Measurements from ENCODE around the gene C9orf43. TPM values are rescaled to one million over a fixed set of nuclear protein-coding genes. Genes with fewer than 3 reads are reported as not detected.

The C9orf43 gene
- total and polyA plus RNA-seq, 4 donors = 0.18 TPM; not detected in 3

- intact Hi-C loops (cut with DNase I) = no loop called here
- Histone ChIP-seq H3K36me3 (ENCODE audit: control insufficient read depth in 1 of 2, insufficient read depth in 2 of 2, low read length in 1 of 2) (peaks cover 0 to 2% of the 10 kb centered on the region in 2 donors), H3K4me3 (ENCODE audit: low read length in 2 of 2) (no peak overlapping the region), H3K27me3 (ENCODE audit: control insufficient read depth in 1 of 2, insufficient read depth in 2 of 2, low read length in 1 of 2) (no peaks in the 10 kb centered on the region), H3K27ac (ENCODE audit: low read depth in 1 of 2, low read length in 2 of 2) (no peak overlapping the region), H3K9me3 (ENCODE audit: control insufficient read depth, low read length) (no peaks in the 10 kb centered on the region), H3K4me1 (ENCODE audit: control insufficient read depth in 1 of 2, insufficient read depth in 2 of 2, low read length in 2 of 2) (no peaks in the 10 kb centered on the region)
- ATAC-seq (ENCODE audit: low FRiP score) (no peak), DNase-seq (no peak)
- 95% methylated on average over 17 of the region's 17 CpGs for WGBS, 2 donors
Observed at GRCh38 chr9:113390192-113390960, 20.2 kb upstream of the C9orf43 start.

GRCh38 chr9:113391917-113392316 is 18.6 kb upstream of the C9orf43 start:
- no peaks in the 10 kb centered on the region for H3K27me3 ChIP-seq (ENCODE audit: control insufficient read depth in 1 of 2, insufficient read depth in 2 of 2, low read length in 1 of 2)
- H3K27ac ChIP-seq (ENCODE audit: low read depth in 1 of 2, low read length in 2 of 2) = no peak overlapping the region
- H3K4me3 ChIP-seq (ENCODE audit: low read length in 2 of 2) = no peak overlapping the region
- DNase-seq (no peak), ATAC-seq (ENCODE audit: low FRiP score) (no peak)
- H3K36me3 ChIP-seq (ENCODE audit: control insufficient read depth in 1 of 2, insufficient read depth in 2 of 2, low read length in 1 of 2) = peaks cover 0 to 2% of the 10 kb centered on the region in 2 donors
- 96 to 97% methylated on average over 7 of the region's 7 CpGs for WGBS, 2 donors
- no peaks in the 10 kb centered on the region for H3K4me1 ChIP-seq (ENCODE audit: control insufficient read depth in 1 of 2, insufficient read depth in 2 of 2, low read length in 2 of 2)
- no peaks in the 10 kb centered on the region for H3K9me3 ChIP-seq (ENCODE audit: control insufficient read depth, low read length)
- intact Hi-C loops (cut with DNase I) = no loop called here

DNA sequence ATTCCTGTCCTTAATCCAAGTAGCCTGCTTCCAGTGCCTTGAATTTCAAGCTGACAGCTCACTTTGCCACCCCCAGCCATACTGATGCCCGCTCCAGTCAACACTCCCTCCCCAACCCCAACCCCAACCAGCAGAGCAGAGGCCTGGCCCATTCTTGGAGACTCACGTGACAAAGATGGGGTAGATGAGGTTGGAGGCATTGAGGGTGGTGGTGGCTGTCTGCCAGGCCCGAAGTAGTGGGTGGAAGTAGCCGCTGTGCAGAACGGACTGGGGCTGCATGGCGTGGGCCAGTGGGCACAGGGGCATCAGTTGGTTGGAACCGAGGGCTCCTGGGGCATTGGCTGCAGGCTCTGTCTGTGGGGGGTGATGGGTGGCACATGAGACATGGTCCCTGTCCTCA is 17.3 kb upstream of the C9orf43 start:
- Histone ChIP-seq H3K36me3 (ENCODE audit: control insufficient read depth in 1 of 2, insufficient read depth in 2 of 2, low read length in 1 of 2) (peaks cover 0 to 2% of the 10 kb centered on the region in 2 donors), H3K4me1 (ENCODE audit: control insufficient read depth in 1 of 2, insufficient read depth in 2 of 2, low read length in 2 of 2) (no peaks in the 10 kb centered on the region), H3K27me3 (ENCODE audit: control insufficient read depth in 1 of 2, insufficient read depth in 2 of 2, low read length in 1 of 2) (no peaks in the 10 kb centered on the region), H3K4me3 (ENCODE audit: low read length in 2 of 2) (no peak overlapping the region), H3K27ac (ENCODE audit: low read depth in 1 of 2, low read length in 2 of 2) (no peak overlapping the region), H3K9me3 (ENCODE audit: control insufficient read depth, low read length) (no peaks in the 10 kb centered on the region)
- 92% methylated on average over 7 of the region's 7 CpGs for whole genome bisulfite sequencing, 2 donors
- intact Hi-C loops (cut with DNase I) = no loop called here
- ATAC-seq (ENCODE audit: low FRiP score) (no peak), DNase-seq (peak in 1 of 2 donors; percentile 51)

DNA sequence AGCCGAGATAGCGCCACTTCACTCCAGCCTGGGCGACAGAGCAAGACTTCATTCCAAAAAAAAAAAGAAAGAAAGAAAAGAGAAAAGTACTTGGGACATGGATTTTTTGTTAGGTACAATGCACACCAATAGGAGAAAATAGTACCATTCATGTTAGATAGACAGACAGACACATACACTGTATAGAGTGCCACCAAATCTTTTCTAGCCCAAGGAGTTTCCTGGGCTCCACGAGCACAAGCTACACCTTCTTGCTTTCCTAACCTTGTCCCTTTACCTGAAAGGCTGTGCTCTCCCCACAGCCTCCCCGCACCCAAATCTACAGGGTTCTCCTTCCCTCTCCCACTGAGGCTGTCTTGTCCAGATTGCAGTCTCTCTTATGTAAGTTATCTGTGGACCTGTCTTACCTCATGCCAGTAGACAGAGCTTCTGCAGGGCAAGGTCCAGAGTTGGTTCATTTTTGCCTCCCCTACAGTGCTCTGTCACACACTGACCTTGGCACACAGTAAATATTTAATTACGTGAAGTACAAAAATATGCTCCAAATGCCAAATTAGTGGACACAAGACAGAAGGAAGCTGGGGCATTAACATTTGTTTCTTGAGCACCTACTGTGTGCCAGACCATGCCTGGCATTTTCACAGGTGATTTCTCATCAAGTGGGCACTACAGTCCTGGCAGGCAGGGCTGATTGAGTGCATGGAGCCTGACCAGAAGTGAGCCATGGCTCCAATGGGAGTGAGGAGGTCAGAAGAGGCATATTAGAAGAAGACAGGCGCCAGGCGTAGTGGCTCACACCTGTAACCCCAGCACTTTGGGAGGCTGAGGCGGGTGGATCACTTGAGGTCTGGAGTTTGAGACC is 15.3 kb upstream of the C9orf43 start:
- ATAC-seq (ENCODE audit: low FRiP score) = no peak
- Histone ChIP-seq H3K9me3 (ENCODE audit: control insufficient read depth, low read length) (no peaks in the 10 kb centered on the region), H3K4me1 (ENCODE audit: control insufficient read depth in 1 of 2, insufficient read depth in 2 of 2, low read length in 2 of 2) (no peaks in the 10 kb centered on the region), H3K4me3 (ENCODE audit: low read length in 2 of 2) (no peak overlapping the region), H3K27me3 (ENCODE audit: control insufficient read depth in 1 of 2, insufficient read depth in 2 of 2, low read length in 1 of 2) (no peaks in the 10 kb centered on the region), H3K36me3 (ENCODE audit: control insufficient read depth in 1 of 2, insufficient read depth in 2 of 2, low read length in 1 of 2) (no peaks in the 10 kb centered on the region), H3K27ac (ENCODE audit: low read depth in 1 of 2, low read length in 2 of 2) (no peak overlapping the region)
- no peak for DNase-seq
- intact Hi-C loops (cut with DNase I) = no loop called here
- WGBS, 2 donors = 96 to 97% methylated on average over 9 of the region's 9 CpGs

DNA sequence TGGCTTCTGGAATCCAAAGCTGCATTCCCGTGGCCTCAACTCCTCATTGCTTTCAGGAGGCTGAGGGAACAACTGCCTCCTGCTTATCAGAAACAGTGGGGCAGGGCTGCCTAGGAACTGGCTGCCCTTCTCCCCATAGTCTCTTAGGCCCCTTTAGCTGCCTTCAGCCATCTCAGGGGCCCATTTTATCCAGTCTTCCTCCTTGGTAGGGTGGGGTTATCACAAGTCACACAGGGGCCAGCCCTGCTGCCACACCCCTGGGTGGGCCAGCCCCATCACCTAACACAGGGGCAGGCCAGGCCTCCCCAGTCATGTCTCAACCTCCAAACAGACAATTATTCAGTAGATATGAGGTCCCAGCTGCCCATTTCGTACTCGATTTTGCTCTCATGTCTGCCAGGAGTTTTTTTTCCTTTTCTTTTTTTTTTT is 13.3 kb upstream of the C9orf43 start:
- H3K27me3 ChIP-seq (ENCODE audit: control insufficient read depth in 1 of 2, insufficient read depth in 2 of 2, low read length in 1 of 2) = no peaks in the 10 kb centered on the region
- 63 to 75% methylated on average over 3 of the region's 3 CpGs for WGBS, 2 donors
- no peak overlapping the region for H3K4me3 ChIP-seq (ENCODE audit: low read length in 2 of 2)
- DNase-seq (no peak), ATAC-seq (ENCODE audit: low FRiP score) (no peak)
- intact Hi-C loops (cut with DNase I) = no loop called here
- no peaks in the 10 kb centered on the region for H3K9me3 ChIP-seq (ENCODE audit: control insufficient read depth, low read length)
- no peak overlapping the region for H3K27ac ChIP-seq (ENCODE audit: low read depth in 1 of 2, low read length in 2 of 2)
- no peaks in the 10 kb centered on the region for H3K36me3 ChIP-seq (ENCODE audit: control insufficient read depth in 1 of 2, insufficient read depth in 2 of 2, low read length in 1 of 2)
- no peaks in the 10 kb centered on the region for H3K4me1 ChIP-seq (ENCODE audit: control insufficient read depth in 1 of 2, insufficient read depth in 2 of 2, low read length in 2 of 2)

- H3K27ac ChIP-seq (ENCODE audit: low read depth in 1 of 2, low read length in 2 of 2) = no peak overlapping the region
- H3K9me3 ChIP-seq (ENCODE audit: control insufficient read depth, low read length) = no peaks in the 10 kb centered on the region
- H3K36me3 ChIP-seq (ENCODE audit: control insufficient read depth in 1 of 2, insufficient read depth in 2 of 2, low read length in 1 of 2) = no peaks in the 10 kb centered on the region
- ATAC-seq (ENCODE audit: low FRiP score) (no peak), DNase-seq (no peak)
- WGBS, 2 donors = 92 to 93% methylated on average over 5 of the region's 5 CpGs
- H3K4me3 ChIP-seq (ENCODE audit: low read length in 2 of 2) = no peak overlapping the region
- no peaks in the 10 kb centered on the region for H3K4me1 ChIP-seq (ENCODE audit: control insufficient read depth in 1 of 2, insufficient read depth in 2 of 2, low read length in 2 of 2)
- no peaks in the 10 kb centered on the region for H3K27me3 ChIP-seq (ENCODE audit: control insufficient read depth in 1 of 2, insufficient read depth in 2 of 2, low read length in 1 of 2)
- intact Hi-C loops (cut with DNase I) = no loop called here
Observed at GRCh38 chr9:113398796-113399195, 11.8 kb upstream of the C9orf43 start.

- ATAC-seq (ENCODE audit: low FRiP score) (no peak), DNase-seq (peak in 1 of 2 donors; percentile 47)
- H3K9me3 ChIP-seq (ENCODE audit: control insufficient read depth, low read length) = no peaks in the 10 kb centered on the region
- no peak overlapping the region for H3K27ac ChIP-seq (ENCODE audit: low read depth in 1 of 2, low read length in 2 of 2)
- H3K36me3 ChIP-seq (ENCODE audit: control insufficient read depth in 1 of 2, insufficient read depth in 2 of 2, low read length in 1 of 2) = no peaks in the 10 kb centered on the region
- H3K27me3 ChIP-seq (ENCODE audit: control insufficient read depth in 1 of 2, insufficient read depth in 2 of 2, low read length in 1 of 2) = no peaks in the 10 kb centered on the region
- no peak overlapping the region for H3K4me3 ChIP-seq (ENCODE audit: low read length in 2 of 2)
- 55 to 63% methylated on average over 3 of the region's 3 CpGs for whole genome bisulfite sequencing, 2 donors
- intact Hi-C loops (cut with DNase I) = loop anchor here (2.0 to 10.0 kb wide), 6 partner anchors 82 to 259 kb away; partner anchors contain the start of genes CDC26 (in 2 of the 2), PRPF4 (in 2 of the 2), FKBP15 (in 1 of the 2) and SLC31A1 (in 1 of the 2)
- H3K4me1 ChIP-seq (ENCODE audit: control insufficient read depth in 1 of 2, insufficient read depth in 2 of 2, low read length in 2 of 2) = no peaks in the 10 kb centered on the region
Observed at GRCh38 chr9:113399646-113400200, 10.8 kb upstream of the C9orf43 start.

GRCh38 chr9:113401027-113401792 is 9.3 kb upstream of the C9orf43 start, which contains the start of gene ALAD:
ALAD (minus strand) TSS chr9:113401284; CDS start chr9:113393559, 7,725 bp downstream.
- intact Hi-C loops (cut with DNase I) = loop anchor here (2.0 to 10.0 kb wide), 6 partner anchors 84 to 258 kb away; partner anchors contain the start of genes CDC26 (in 2 of the 2), PRPF4 (in 2 of the 2), FKBP15 (in 1 of the 2) and SLC31A1 (in 1 of the 2)
- H3K4me3 ChIP-seq (ENCODE audit: low read length in 2 of 2) = peak within 1 kb of the TSS; percentile 35 to 68
- DNase-seq = peak; percentile 100
- no peaks in the 10 kb centered on the region for H3K27me3 ChIP-seq (ENCODE audit: control insufficient read depth in 1 of 2, insufficient read depth in 2 of 2, low read length in 1 of 2)
- no peaks in the 10 kb centered on the region for H3K9me3 ChIP-seq (ENCODE audit: control insufficient read depth, low read length)
- H3K27ac ChIP-seq (ENCODE audit: low read depth in 1 of 2, low read length in 2 of 2) = peak within 1 kb of the TSS; percentile 19 to 32
- ATAC-seq (ENCODE audit: low FRiP score) = peak; percentile 100
- no peaks in the 10 kb centered on the region for H3K36me3 ChIP-seq (ENCODE audit: control insufficient read depth in 1 of 2, insufficient read depth in 2 of 2, low read length in 1 of 2)
- 2% methylated on average over 39 to 50 of the region's 50 CpGs for WGBS, 2 donors
- H3K4me1 ChIP-seq (ENCODE audit: control insufficient read depth in 1 of 2, insufficient read depth in 2 of 2, low read length in 2 of 2) = no peaks in the 10 kb centered on the region

Measured in aorta (tissue), 5 donors.